GM19395 (cell line): ENCODE data around the gene LINC01488.

ENCODE experiments used
- ATAC-seq: cut with Tn5 transposase; IDR thresholded peaks from one replicate; pipeline ENCODE4 v1.9.1; 2021; ENCODE audit warnings: mild to moderate bottlenecking, moderate library complexity; ENCODE audit not compliant: unreplicated experiment

Gene LINC01488

DNA sequence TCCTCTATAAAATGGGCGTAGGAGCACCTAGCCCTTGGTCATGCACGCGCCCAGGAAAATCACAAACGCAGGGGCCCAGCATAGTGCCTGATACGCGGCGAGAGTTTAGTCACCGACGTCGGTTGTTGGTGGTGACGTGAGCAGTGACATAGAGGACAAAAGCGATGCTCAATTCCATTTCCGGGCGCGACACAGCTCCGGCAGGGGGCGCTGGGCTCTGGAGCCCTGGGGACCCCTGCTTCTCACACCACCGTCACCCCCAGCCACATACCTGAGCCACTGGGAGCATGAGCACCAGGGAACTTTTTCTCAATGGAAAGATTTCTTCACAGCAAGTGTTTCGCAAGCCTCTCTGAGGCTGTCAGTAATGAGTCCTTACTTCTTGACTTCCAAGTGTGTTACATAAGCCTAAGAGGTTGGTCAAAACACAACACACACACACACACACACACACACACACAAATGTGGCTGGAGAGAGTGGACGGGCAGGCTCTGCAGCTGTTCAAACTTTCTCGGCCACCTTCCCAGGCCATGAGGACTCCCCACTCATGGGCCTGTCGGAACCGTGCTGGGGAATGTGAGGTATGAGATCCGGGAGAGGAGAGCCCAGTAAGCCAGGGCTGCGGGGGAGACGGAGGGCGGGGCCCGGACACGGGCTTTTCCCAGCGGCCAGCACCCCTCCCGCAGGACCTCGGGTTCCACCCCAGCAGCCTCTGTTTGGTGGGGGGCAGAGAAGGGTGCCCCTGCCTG, 36.9 kb upstream of the LINC01488 start:
- ATAC-seq = no peak

DNA sequence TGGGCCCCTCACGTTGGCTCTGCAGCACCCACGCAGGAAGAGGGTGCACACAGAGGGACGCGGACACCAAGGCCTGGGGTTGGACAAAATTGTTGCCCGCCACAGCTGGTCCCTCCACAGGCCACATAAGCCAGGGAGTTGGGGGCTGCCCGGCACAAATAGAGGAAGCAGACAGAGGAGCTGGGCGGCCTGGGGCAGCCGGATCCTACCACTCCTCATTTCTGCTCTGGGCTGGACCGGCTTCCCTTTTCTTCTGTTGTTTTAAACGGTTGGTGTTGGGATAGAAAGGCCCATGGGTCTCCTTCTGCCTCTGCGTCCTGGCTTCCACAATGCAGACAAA, 36.4 kb upstream of the LINC01488 start:
- ATAC-seq = no peak

DNA sequence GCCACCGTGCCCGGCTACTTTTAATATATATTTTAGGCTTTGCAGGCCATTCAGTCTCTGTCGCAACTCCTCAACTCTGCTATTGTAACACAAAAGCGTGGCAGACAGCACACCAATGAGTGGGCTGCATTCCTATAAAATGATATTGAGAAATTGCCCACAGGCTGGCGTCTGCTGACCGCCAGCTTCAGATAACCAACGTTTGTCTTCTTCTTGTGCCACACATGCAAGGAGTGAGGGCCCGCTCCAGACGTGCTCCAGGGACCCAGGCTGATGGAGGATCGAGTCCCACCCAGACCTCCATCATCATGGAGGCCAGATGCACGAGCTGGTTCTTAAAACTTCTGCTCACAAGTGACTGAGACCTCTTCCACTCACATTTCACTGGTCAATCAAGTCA, 35.4 kb upstream of the LINC01488 start:
- no peak for ATAC-seq

DNA sequence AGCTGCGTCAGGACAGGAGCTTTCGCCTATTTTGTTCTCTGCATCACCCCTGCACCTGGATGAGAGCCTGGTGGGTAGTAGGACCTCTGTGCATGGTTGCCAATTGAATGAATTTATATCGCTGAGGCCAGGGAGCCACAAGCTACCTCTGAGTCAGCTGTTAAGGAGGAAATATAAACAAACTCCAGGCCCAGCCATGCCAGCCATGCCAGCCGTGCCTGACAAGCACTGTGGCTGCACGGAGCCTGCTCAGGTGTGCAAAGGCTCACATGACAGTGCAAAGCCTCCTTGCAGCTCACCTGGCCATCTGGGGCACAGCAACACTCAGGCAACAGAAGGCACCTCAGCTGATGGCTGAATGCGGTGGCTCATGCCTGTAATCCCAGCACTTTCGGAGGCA, 33.7 kb upstream of the LINC01488 start:
- no peak for ATAC-seq

DNA sequence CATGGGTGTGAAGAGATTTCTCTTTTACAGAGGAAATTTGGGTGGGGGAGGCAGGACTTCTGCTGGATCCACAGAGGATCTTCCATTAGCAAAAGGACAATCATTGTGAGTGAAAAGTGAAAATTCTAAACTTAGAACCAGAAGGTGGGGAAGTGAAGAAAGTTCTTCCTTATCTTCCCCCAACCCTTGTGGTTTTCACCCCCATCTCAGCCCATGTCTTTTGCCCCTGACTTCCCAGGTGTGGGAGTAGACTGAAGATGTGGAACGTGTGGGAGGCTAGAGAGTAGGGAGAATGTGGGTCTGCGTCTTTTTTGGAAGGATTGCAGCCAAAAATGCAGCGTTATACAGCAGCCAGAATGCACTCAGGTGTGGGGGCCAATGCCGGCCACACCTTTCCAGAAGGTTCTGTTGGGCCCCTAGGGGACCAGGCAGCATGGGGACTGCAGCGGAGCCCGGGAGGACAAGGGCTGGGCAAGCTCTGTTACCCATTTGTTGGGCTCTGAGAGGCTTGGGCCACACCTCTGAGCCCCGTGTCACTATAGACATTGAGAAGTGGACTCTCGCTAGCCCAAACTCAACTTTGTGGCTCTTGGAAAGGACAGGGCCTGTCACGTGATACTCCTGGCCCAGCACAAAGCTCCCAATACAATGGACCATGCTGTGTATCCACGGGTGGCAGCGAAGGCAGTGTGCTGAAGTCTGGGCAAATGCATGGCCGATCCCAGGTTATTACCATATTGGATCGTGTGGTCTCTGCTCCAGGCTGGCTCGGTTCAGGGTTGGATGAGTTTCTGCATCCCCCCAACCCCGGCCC, 32.8 kb upstream of the LINC01488 start:
- ATAC-seq = no peak

DNA sequence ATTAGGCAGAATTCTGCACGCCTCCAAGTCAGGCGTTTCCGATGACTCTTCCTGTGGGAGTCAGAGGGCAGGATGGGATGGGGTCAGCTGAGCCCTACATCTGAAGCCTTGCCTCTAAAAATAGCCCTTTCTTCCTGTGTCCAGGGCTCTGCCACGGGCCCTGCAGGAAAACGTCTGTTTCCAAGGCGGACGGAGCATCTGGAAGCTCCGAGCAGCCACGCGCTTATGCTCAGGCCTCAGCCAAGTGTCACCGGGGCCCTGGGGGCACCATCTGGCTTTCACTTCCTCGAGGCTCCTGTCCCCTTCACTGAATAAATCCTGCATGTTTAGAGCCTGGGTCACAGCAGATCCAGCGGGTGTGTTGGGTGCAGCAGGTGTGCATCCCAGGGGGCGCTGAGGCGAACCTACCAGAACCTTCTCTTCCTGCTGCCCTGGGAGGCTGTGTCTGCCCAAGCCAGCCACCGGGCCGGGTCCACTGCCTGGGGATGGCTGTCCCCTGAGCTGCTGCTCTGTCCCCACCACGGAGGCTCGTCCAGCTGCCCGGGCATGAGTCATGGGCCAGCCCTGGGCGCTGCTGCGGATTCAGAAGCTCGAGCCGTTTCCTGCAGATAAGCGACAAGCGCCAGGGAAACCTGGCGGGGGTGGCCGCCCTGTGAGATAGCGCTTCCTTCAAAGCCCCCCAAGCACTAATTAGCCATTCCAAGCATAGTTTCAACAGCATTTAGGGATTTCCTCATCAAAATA, 32.0 kb upstream of the LINC01488 start:
- ATAC-seq = no peak

DNA sequence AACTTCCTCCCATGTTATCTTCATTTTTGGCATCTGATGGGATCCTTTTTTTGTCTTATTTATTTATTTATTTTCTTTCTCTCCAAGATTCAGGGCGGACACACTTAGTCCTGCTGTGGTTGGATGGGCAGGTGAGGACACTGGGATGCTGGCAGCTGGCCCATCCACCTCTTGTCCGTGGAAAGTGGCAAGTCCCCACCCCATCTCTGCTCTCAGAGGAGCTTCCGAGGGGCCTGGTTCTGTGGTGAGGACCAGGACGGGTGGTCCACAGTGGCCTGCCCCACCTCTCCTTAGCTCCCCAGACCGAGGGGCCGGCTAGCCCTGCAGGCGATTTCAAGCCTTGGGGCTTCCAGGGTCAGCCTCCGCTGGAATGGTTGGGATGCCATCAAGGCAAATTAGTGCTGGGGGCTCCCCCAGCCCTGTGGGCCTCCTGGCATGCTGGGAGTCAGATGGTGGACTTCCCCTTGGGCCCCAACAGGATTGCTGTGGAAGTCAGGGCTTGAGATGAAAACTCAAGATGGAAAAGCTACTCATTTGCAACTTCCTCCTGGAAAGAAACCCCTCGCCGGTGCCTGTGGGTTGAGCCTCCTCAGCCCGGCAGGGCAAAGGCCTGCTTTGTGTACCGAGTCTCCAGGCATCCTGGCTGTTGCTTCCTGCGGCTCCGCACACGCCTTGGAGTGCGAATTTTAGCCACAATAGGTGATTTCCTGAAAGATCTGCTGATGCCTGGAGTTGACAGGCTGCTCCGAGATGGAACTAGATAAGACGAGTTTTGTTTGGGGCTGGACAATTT, 31.2 kb upstream of the LINC01488 start:
- ATAC-seq = no peak

DNA sequence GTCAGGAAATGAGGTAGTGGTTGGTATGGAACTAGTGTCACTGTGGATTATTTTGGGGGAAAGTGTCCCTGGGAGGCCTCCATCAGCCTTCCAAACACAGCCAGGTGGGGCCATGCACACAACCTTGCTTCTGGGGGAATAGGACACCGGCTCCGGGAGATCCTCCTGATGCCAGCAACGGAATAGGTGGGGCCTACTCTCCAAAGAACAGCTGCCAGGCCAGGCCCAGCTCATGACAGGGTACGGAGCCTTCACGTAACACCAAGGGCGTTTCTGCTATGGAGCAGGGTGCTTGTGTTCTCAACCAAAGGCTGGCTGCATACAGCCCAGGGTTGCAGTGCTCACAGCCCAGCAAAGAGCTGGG, 30.6 kb upstream of the LINC01488 start:
- no peak for ATAC-seq

DNA sequence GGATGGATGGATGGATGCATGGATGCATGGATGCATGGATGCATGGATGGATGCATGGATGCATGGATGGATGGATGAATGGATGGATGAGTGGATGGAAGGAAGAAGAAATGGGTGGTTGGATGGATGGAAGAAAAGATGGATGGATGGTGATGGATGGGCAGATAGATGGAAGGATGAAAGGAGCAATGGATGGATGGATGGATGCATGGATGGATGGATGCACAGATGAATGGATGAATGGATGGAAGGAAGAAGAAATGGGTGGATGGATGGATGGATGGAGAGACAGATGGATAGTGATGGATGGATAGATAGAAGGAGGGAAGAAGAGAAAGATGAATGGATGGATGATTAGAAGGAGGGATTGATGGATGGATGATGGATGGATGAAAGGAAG, 30.2 kb upstream of the LINC01488 start:
- no peak for ATAC-seq

DNA sequence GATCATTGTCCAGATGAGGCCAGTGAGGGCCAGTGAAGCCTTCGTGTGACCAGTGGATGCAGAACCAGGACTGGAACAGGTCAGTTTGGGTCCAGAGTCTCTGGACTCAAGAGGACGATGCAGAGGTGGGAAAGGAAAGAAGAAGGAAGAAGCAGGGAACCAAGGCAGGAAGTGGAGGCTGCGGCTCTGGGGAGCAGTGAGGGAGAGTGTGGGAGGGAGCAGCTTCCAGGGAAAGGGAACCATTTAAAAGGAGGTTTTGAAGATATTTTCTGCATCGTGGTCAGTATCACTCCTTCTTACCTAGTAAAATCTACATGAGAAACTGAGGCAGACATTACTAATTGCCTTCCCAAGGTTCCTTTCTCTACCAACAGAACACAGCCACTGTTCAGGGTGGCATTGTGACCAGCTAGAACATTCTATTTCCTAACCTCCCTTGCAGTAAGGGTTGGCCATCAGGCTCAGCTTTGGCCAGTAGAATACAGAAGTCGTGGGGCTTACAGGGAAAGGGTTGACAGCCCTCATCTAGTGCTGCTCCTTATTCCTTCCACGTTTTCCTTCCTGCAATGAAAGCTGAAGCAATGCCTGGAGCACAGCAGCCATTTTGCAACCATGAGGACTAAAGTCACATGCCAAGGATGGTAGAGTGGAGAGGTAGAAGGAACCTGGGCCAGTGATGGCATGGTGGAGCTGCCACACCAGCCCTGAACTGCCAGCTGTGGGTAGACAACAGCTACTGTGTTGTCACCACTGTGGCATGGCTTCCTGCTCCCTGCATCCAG, 29.1 kb upstream of the LINC01488 start:
- ATAC-seq = no peak

DNA sequence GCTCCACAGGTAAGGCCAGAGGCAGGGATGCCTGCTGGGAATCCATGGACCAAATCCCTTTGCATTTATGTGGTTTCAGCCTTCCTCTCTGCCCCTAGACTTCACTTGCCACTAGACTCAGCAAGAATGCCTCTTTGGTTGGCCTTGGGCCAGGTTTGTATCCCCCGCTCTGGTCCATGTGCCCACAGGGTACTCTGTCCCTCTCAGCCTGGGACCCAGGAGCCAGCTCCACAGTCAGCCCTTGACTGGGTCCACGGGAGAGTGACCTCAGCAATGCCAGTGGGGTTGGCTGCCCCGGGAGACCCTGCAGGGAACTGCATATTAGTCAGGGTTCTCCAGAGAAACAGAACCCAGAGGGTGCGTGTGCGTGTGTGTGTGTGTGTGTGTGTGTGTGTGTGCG, 28.3 kb upstream of the LINC01488 start:
- no peak for ATAC-seq

DNA sequence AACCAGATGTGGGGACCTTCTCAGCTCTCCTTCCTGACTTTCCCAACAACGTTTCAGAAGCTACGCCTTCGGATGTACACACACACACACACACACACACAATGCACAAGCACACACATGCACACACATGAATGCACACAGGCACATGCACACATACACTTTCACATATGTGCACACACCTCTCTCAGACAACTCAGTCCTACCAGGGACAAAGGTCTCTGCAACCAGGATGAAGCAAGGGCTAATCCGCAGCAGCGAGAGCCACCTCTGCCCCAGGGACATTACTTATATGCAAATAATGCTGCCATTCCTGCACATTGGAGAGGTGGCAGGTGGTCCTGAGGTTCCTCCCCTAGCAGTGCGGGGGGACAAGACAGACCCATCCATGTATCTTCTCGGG, 27.4 kb upstream of the LINC01488 start:
- no peak for ATAC-seq

DNA sequence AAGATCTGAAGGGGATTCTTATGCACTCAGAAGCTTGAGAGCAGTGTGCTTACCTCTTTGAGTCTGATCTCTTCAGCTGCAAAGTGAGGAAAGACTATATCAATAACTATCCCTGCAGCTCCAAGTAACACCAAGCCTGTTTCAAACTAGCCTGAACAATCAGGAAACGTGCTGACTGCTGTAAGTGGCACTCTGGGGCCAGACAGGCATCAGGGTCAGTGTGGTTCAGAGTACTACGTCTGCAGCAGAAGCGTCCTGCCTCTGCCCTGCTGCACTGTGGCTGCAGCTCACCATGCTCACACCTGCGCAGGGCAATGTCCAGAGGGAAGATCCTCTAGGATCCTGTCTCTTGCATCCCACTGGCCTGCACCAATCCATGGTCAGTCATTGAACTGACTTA, 25.5 kb upstream of the LINC01488 start:
- no peak for ATAC-seq

DNA sequence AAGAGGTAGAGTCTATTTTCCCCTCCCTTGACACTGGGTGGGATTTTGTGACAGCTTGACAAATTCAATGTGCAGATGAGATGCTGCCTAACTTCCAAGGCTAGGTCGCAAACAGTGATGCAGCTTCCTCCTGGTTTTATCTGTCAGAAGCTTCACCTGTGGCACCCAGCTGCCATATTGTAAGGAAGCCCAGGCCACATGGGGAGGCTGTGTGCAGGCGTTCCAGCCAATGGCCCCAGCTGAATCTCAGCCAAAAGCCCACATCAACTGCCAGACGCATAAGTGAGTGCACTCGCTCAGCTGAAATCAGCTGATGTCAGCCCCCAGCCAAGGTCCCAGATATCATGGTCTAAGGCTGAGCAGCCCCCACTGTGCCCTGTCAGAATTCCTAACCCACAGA, 24.8 kb upstream of the LINC01488 start:
- no peak for ATAC-seq

DNA sequence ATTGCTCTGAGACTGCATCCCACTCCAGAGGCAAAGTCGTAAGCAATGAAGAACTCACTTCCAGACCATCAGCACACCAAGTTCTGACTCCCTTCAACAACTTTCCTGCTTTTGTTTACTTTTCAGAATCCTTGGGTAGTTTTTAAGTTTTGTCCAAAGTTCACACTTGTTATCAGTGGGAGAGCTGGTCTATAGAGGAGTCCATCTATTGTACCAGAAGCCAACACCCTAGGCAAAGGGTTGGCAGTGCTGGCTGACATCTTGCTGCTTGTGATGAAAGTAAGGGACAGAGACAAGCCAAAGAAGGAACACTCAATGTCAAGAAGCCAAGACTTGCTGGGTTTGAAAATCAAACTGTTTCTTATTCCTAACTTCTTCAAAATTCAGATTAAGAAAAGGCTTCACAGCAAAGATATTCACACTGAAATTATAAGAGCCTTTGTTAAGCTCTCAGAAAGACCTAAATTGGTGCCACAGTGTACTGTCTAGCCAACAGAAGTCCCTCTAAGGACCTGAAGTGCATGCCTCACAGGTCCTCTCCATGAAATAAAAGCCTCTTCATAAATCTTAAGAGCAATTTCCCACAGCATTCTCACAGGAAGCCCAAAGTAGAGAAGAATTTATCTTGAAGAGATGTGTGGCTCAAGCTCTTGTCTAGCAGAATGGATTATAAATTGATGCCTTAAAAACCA, 21.5 kb upstream of the LINC01488 start:
- no peak for ATAC-seq

DNA sequence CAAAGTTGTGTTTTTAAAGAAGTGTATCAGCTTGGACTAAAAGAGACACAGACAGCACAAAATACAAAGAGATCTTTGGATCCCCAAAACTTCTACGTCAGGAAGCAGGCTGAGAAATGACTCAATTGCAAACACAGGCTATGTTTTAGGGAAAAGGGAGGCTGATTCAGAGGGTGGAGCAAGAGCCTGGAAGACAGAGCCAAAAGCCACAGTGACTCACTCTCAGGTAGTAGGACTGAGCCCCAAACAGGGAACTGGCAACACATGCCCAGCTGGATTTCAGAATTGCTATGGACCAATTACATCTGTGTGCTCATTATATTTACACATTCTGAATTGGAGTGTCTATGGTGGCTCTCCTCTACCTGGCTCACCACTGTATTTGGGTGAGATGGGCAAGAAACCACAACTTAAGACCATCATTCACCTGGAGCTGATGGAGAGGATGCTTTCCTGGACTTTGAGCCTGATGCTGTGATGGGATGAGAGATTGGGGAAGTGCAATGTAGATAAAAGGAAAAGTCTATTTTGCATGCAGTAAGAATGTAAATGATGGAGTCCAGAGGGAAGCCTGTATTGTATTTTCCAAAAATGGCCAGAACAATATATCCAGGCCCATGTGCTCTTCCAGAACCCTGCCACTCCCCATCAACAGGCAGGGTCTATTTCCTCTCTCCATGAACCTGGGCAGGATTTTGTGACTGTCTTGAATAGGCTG, 20.8 kb upstream of the LINC01488 start:
- no peak for ATAC-seq

DNA sequence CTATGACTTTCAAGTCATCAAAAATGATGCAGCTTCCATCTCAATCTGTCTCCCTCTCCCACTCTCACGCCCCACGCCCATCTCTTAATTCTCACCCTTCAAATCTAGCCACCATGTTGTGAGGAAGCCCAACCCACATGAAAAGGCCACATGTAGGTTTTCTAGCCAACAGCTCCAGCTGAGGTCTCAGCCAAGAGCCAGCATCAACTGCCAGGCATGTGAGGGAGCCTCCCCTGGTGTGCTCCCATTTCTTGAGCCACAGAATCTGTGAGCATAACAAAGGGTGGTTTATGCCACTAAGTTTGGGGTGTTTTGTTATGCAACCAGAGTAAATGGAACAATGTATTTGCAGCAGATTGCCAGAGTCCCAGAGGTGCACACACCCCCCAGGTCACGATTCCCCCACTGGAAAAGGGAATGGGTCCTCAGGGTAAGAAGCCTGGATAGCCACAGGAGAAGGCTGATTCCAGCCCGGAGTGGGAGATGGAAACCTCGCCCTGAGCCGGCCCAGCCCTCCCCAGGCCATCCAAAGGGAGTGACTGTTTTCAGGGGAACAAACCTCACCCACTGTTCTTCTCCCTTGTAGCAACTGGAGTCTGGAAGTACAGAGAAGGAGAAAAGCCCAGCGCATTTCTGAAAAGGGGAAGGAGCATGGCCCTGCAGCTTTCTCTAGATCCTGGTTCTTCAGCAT, 20.0 kb upstream of the LINC01488 start:
- no peak for ATAC-seq

DNA sequence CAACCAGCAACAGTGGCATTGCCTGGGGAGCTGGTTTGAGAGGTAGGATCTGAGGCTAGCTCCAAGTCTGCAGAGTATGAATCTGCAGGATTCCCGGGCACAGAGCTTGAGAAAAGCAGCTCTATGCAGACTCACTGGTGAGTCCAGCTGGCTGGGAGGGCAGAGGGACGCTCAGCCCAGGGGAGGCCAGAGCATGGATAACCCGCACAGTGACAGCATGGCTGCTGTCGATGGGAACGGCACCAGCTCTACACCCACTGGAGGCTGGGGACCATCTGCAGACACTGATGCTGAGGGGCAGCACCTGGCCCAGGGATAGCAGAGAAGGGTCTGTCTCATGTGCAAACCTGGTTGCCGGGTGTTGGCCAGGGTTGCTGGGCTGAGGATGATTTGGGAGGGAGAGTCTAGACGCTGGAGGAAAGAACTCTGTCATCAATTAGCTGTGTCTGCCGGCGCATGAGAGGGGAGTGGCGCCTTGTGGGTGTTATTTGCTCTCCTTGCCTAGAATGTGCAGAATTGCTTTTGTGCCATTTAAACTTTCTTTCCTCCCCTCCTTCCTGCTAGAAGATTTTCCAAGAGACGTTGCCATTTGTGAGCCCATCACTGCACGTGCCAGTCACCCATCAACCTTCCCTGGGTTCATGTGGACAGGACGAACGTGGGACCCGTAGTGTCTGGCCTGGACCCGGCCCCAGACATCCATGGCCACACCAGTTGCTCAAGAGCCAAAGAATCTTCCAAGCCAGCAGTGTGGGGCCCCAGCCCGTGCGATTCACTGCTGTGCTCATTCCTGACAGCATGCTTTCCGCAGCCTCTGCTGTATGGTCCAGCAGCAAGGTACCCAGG, 19.1 kb upstream of the LINC01488 start:
- no peak for ATAC-seq
